Left ventricle myocardium inferior (tissue), 1 donor: Measurements from ENCODE around the gene SMARCA4. TPM values are rescaled to one million over a fixed set of nuclear protein-coding genes. Genes with fewer than 3 reads are reported as not detected.
"Not testable (repeated sequence)": the region's sequence is repeated elsewhere in the genome, so short reads cannot be mapped to it uniquely, and the experiment has no call there.

ENCODE experiments used
- DNase-seq: peaks from one replicate; pipeline ENCODE4 v3.0.0-alpha.2; 2020
- H3K27ac ChIP-seq: fragments of 200-600 bp; replicated peaks from 2 replicates; pipeline ENCODE4 v1.8.0; 2021
- H3K27me3 ChIP-seq: fragments of 200-600 bp; 2 replicates; pipeline ENCODE4 v1.8.0; 2021; ENCODE audit warnings: low read depth
- H3K36me3 ChIP-seq: fragments of 200-600 bp; 2 replicates; pipeline ENCODE4 v1.8.0; 2021
- H3K4me1 ChIP-seq: fragments of 200-600 bp; 2 replicates; pipeline ENCODE4 v1.8.0; 2021
- H3K4me3 ChIP-seq: fragments of 200-600 bp; 2 replicates; pipeline ENCODE4 v1.8.0; 2021; ENCODE audit warnings: mild to moderate bottlenecking, moderate library complexity
- H3K9me3 ChIP-seq: fragments of 200-600 bp; replicated peaks from 2 replicates; pipeline ENCODE4 v1.8.0; 2021
- CTCF ChIP-seq: fragments of 200-600 bp; IDR thresholded peaks from 2 replicates; pipeline ENCODE4 v1.8.0; 2021; ENCODE audit warnings: antibody characterized with exemption, mild to moderate bottlenecking, borderline replicate concordance
- intact Hi-C: fragments of 100-400 bp; cut with micrococcal nuclease; formaldehyde crosslinking; loops from one replicate; pipeline ENCODE4 v1.11.0; 2022
- total RNA-seq: library from RNA; stranded (reverse); fragmentation: NEBNext Ultra II Directional; extraction: Animal tissue kit (Norgen Biotek cat#: 25700); gene quantifications from one replicate; pipeline ENCODE4 v1.2.1, GENCODE V29; 2021
- donor health status: DM: no; HTN: yes; CAD: no; lungs with severe emphysema.

Gene SMARCA4
- total RNA-seq, 1 donor from 2014 or later = 38.8 TPM

DNA sequence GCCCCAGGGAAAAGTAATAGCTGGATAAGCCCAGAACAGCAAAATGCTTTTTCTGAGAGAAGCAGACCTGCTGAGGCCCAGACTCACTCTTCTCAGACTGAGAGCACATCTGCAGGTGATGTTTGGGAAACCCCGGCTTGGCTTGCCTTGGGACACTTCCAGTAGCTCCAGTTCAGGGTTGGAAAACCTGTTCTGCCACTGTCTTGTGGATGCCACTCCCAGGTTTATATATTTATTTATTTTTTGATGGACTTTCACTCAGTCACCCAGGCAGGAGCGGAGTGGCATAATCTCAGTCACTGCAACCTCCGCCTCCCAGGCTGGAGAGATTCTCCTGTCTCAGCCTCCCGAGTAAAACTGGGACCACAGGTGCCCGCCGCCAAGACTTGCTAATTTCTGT lies 8.0 kb upstream of the SMARCA4 start:
- H3K27ac ChIP-seq = no peak overlapping the region
- no peaks in the 10 kb centered on the region for H3K27me3 ChIP-seq
- no peaks in the 10 kb centered on the region for H3K36me3 ChIP-seq
- no peak overlapping the region for H3K4me3 ChIP-seq
- no peaks in the 10 kb centered on the region for H3K4me1 ChIP-seq
- H3K9me3 ChIP-seq = no peaks in the 10 kb centered on the region
- no peak for DNase-seq
- intact Hi-C loops = no loop called here
- no peak for TF ChIP-seq CTCF

- H3K36me3 ChIP-seq, intact Hi-C loops, H3K9me3 ChIP-seq, DNase-seq, H3K27me3 ChIP-seq: not testable (repeated sequence)
- H3K4me3 ChIP-seq = peak overlapping the region; percentile 94
- peak overlapping the region; percentile 95 for H3K27ac ChIP-seq
- H3K4me1 ChIP-seq = peaks cover 26% of the 10 kb centered on the region
Observed at GRCh38 chr19:10959277-10959968, 1.4 kb upstream of the SMARCA4 start.

GRCh38 chr19:10961073-10961860 lies 437 bp downstream of the SMARCA4 start:
- peak overlapping the region; percentile 95 for H3K27ac ChIP-seq
- intact Hi-C loops = no loop called here

GRCh38 chr19:10962863-10963262 lies 2.0 kb downstream of the SMARCA4 start:
- no peaks in the 10 kb centered on the region for H3K36me3 ChIP-seq
- intact Hi-C loops = no loop called here
- H3K27me3 ChIP-seq = no peaks in the 10 kb centered on the region
- peaks cover 28% of the 10 kb centered on the region for H3K4me1 ChIP-seq
- DNase-seq = no peak
- no peaks in the 10 kb centered on the region for H3K9me3 ChIP-seq
- no peak overlapping the region for H3K27ac ChIP-seq
- H3K4me3 ChIP-seq = no peak overlapping the region
- TF ChIP-seq CTCF = no peak

More at GRCh38 chr19:10961073-10961860, 437 bp downstream of the SMARCA4 start:
- Histone ChIP-seq H3K4me3 (peak overlapping the region; percentile 94), H3K36me3 (no peaks in the 10 kb centered on the region), H3K27me3 (no peaks in the 10 kb centered on the region), H3K4me1 (peaks cover 26% of the 10 kb centered on the region), H3K9me3 (no peaks in the 10 kb centered on the region)
- peak; percentile 73 for DNase-seq
- TF ChIP-seq CTCF = no peak

DNA sequence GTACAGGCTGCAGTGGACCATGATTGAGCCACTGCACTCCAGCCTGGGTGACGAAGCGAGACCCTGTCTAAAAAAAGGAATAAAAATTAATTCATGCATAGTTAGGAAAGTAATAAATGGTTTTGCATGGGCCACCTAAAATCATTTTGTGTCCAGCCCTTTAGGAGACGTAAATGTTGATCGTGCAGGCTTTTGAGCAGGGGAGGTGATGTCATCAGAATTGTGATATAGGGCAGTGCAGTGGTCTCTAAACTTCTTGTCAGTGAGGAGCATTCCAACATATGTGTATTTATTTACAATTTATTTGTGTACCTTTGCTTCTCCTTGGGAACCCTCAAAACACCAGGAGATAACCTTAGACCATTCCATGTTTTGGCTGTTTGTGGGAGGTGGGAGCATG lies 3.0 kb downstream of the SMARCA4 start:
- no peaks in the 10 kb centered on the region for H3K27me3 ChIP-seq
- peaks cover 38% of the 10 kb centered on the region for H3K4me1 ChIP-seq
- no peaks in the 10 kb centered on the region for H3K9me3 ChIP-seq
- H3K27ac ChIP-seq = no peak overlapping the region
- no peaks in the 10 kb centered on the region for H3K36me3 ChIP-seq
- no peak for DNase-seq
- no peak overlapping the region for H3K4me3 ChIP-seq
- intact Hi-C loops = no loop called here
- no peak for TF ChIP-seq CTCF

- no peak for DNase-seq
- no peak for TF ChIP-seq CTCF
- Histone ChIP-seq H3K27me3 (no peaks in the 10 kb centered on the region), H3K36me3 (no peaks in the 10 kb centered on the region), H3K4me3 (no peak overlapping the region), H3K9me3 (no peaks in the 10 kb centered on the region), H3K27ac (no peak overlapping the region), H3K4me1 (peaks cover 36% of the 10 kb centered on the region)
- intact Hi-C loops = no loop called here
Observed at GRCh38 chr19:10964903-10965302, 4.1 kb downstream of the SMARCA4 start.
